Smooth muscle cell (in vitro differentiated cells): ENCODE data around the gene MRPS6. TPM values are rescaled to one million over a fixed set of nuclear protein-coding genes. Genes with fewer than 3 reads are reported as not detected.

Source experiments
- DNase-seq: peaks from one replicate; lab custom pipeline; 2025; ENCODE audit not compliant: unreplicated experiment; lab: John Stamatoyannopoulos, UW
- H2AFZ ChIP-seq: fragments of 200-600 bp; sonication (generic); 2 replicates; pipeline ENCODE4 v1.6.0; 2016; ENCODE audit warnings: antibody characterized with exemption, low read depth, mild to moderate bottlenecking
- H3F3A ChIP-seq: fragments of 200-600 bp; sonication (generic); 2 replicates; pipeline ENCODE4 v1.6.0; 2017; ENCODE audit warnings: antibody characterized with exemption, low read depth
- H3K27ac ChIP-seq: fragments of 200-600 bp; sonication (generic); 2 replicates; pipeline ENCODE4 v1.5.1; 2016; ENCODE audit warnings: low read depth, mild to moderate bottlenecking
- H3K27me3 ChIP-seq: fragments of 200-600 bp; sonication (generic); 2 replicates; pipeline ENCODE4 v1.6.1; 2016; ENCODE audit warnings: low read depth, mild to moderate bottlenecking
- H3K36me3 ChIP-seq: fragments of 200-600 bp; sonication (generic); 2 replicates; pipeline ENCODE4 v1.5.1; 2016; ENCODE audit warnings: low read depth
- H3K4me1 ChIP-seq: fragments of 200-600 bp; sonication (generic); 2 replicates; pipeline ENCODE4 v1.5.1; 2016; ENCODE audit warnings: low read depth
- H3K4me2 ChIP-seq: fragments of 200-600 bp; sonication (generic); 2 replicates; pipeline ENCODE4 v1.6.0; 2016; ENCODE audit warnings: mild to moderate bottlenecking
- H3K4me3 ChIP-seq: fragments of 200-600 bp; sonication (generic); 2 replicates; pipeline ENCODE4 v1.5.1; 2016; ENCODE audit warnings: mild to moderate bottlenecking
- H3K79me2 ChIP-seq: fragments of 200-600 bp; sonication (generic); 2 replicates; pipeline ENCODE4 v1.6.0; 2016; ENCODE audit warnings: low read depth, mild to moderate bottlenecking
- H3K9ac ChIP-seq: fragments of 200-600 bp; sonication (generic); 2 replicates; pipeline ENCODE4 v1.6.0; 2016; ENCODE audit warnings: low read depth
- H3K9me3 ChIP-seq: fragments of 200-600 bp; sonication (generic); replicated peaks from 2 replicates; pipeline ENCODE4 v1.5.1; 2016; ENCODE audit warnings: low read depth
- H4K20me1 ChIP-seq: fragments of 200-600 bp; sonication (generic); 2 replicates; pipeline ENCODE4 v1.6.0; 2016; ENCODE audit warnings: low read depth
- CTCF ChIP-seq: fragments of 200-600 bp; sonication (generic); IDR thresholded peaks from 2 replicates; pipeline ENCODE4 v1.5.1; 2017; ENCODE audit warnings: borderline replicate concordance, mild to moderate bottlenecking, antibody characterized with exemption; ENCODE audit not compliant: insufficient read depth, poor library complexity, severe bottlenecking
- WGBS: methylation state at CpG from one replicate; pipeline ENCODE4 v1.1.7; 2016; ENCODE audit warnings: low lambda C conversion rate; 5-methylcytosine and 5-hydroxymethylcytosine counted together
- polyA plus RNA-seq: library from polyadenylated mRNA; unstranded; fragments of >200 nt; fragmentation: Nextera tagmentation; extraction: Ambion mirVana; gene quantifications from 2 replicates; pipeline ENCODE4 v1.2.1, GENCODE V29; 2016
- total RNA-seq: library from RNA; depleted of rRNA; stranded (reverse); fragments of >200 nt; gene quantifications from 2 replicates; pipeline ENCODE4 v1.2.3, GENCODE V29; 2014

Gene MRPS6
- total and polyA plus RNA-seq, 2 experiments from 2014 or later: 47.8 to 152 TPM

GRCh38 chr21:34027721-34028461 lies 45.5 kb upstream of the MRPS6 start:
- Histone ChIP-seq H3F3A (peaks cover 3% of the 10 kb centered on the region), H3K27ac (no peak overlapping the region), H4K20me1 (no peaks in the 10 kb centered on the region), H3K9me3 (no peaks in the 10 kb centered on the region), H2AFZ (no peak overlapping the region), H3K4me3 (no peak overlapping the region), H3K4me1 (peaks cover 15% of the 10 kb centered on the region), H3K9ac (no peak overlapping the region), H3K4me2 (no peak overlapping the region), H3K36me3 (no peaks in the 10 kb centered on the region), H3K27me3 (no peaks in the 10 kb centered on the region), H3K79me2 (no peaks in the 10 kb centered on the region)
- no peak for DNase-seq
- TF ChIP-seq CTCF: no peak
- WGBS: 83% methylated on average over 9 of the region's 9 CpGs

- H3K79me2 ChIP-seq: no peaks in the 10 kb centered on the region
- no peaks in the 10 kb centered on the region for H3K27me3 ChIP-seq
- H2AFZ ChIP-seq: peak overlapping the region; percentile 1
- H3K4me3 ChIP-seq: no peak overlapping the region
- TF ChIP-seq CTCF: no peak
- no peaks in the 10 kb centered on the region for H4K20me1 ChIP-seq
- no peak overlapping the region for H3K27ac ChIP-seq
- H3F3A ChIP-seq: no peaks in the 10 kb centered on the region
- peak overlapping the region; percentile 30 for H3K4me2 ChIP-seq
- no peaks in the 10 kb centered on the region for H3K36me3 ChIP-seq
- peaks cover 5% of the 10 kb centered on the region for H3K4me1 ChIP-seq
- WGBS: 53% methylated on average over 13 of the region's 13 CpGs
- H3K9ac ChIP-seq: no peak overlapping the region
- no peak for DNase-seq
- no peaks in the 10 kb centered on the region for H3K9me3 ChIP-seq
Measured at GRCh38 chr21:34029743-34030528, 43.4 kb upstream of the MRPS6 start.

- DNase-seq: no peak
Measured at GRCh38 chr21:34031835-34032370, 41.5 kb upstream of the MRPS6 start.

More at GRCh38 chr21:34031835-34032370, 41.5 kb upstream of the MRPS6 start:
- Histone ChIP-seq H4K20me1 (no peaks in the 10 kb centered on the region), H3K4me2 (no peak overlapping the region), H3K9me3 (no peaks in the 10 kb centered on the region), H3F3A (no peaks in the 10 kb centered on the region), H3K9ac (no peak overlapping the region), H3K27me3 (no peaks in the 10 kb centered on the region), H3K4me1 (peaks cover 6% of the 10 kb centered on the region), H3K27ac (no peak overlapping the region), H3K4me3 (no peak overlapping the region), H2AFZ (no peak overlapping the region), H3K36me3 (no peaks in the 10 kb centered on the region), H3K79me2 (no peaks in the 10 kb centered on the region)
- TF ChIP-seq CTCF: no peak
- WGBS: 94% methylated on average over 11 of the region's 11 CpGs
